Measurements from ENCODE around the gene SLFNL1. TPM values are rescaled to one million over a fixed set of nuclear protein-coding genes. Genes with fewer than 3 reads are reported as not detected.

SLFNL1 gene
- total RNA-seq, 1 experiment from 2014 or later, result not detected

- DNase-seq (ENCODE audit: low spot score) (no peak), ATAC-seq (no peak)
- Mint-ChIP-seq H3K36me3 (peaks cover 10% of the 10 kb centered on the region; the same call in 1 of the 2 replicates), H3K27me3 (ENCODE audit: low read depth) (no peaks in the 10 kb centered on the region), H3K27ac (no peak overlapping the region), H3K4me3 (no peak overlapping the region), H3K4me1 (no peaks in the 10 kb centered on the region), H3K9me3 (no peaks in the 10 kb centered on the region)
- TF ChIP-seq HMGXB4 (CRISPR knock-in tag; IDR thresholded peaks at IDR 0.05) (no peak), FOXP1 (CRISPR knock-in tag; IDR thresholded peaks at IDR 0.05; ENCODE audit: borderline replicate concordance) (no peak), NR2C2 (CRISPR knock-in tag; IDR thresholded peaks at IDR 0.05) (no peak)
- POLR2A ChIA-PET, result no interaction called here
- CTCF ChIA-PET, result no interaction called here
These were observed 22.7 kb upstream of the SLFNL1 start for GRCh38 chr1:41044187-41044586.

DNA sequence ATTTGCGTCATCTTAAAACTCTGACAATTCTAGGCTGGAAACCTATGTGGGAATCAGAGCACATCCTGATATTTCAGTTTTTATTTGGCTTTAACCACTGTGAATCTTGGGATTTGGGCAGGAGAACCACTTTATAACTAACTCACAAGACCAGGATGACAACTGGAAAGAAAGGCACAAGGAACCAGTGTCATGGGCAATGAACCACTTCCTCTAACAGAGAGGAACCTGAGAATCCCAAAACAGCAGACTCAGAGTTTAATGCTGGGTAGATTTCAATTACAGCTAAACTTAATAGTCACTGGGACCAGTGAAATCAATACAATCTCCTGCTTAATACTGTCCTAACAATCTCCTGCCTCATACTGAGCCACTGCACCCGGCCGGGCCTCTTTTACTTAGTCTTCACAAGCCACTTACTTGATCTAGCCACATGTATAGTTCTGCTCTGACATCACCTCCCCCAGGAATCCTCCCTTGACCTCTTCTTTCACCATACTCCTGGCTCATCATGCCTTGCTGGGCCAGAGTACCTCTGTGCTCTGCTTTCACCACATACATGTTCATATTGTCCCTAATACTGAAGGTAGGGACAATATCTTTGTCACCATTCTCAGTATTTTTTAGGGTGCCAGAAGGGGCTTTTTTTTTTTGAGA lies 20.2 kb upstream of the SLFNL1 start:
- Mint-ChIP-seq H3K27ac (no peak overlapping the region), H3K9me3 (no peaks in the 10 kb centered on the region), H3K4me1 (no peaks in the 10 kb centered on the region), H3K36me3 (peaks cover 3% of the 10 kb centered on the region; the same call in 1 of the 2 replicates), H3K4me3 (no peak overlapping the region), H3K27me3 (ENCODE audit: low read depth) (no peaks in the 10 kb centered on the region)
- TF ChIP-seq NFATC4 (CRISPR knock-in tag; IDR thresholded peaks at IDR 0.05), result no peak
- TF ChIP-seq, protein P1, sequence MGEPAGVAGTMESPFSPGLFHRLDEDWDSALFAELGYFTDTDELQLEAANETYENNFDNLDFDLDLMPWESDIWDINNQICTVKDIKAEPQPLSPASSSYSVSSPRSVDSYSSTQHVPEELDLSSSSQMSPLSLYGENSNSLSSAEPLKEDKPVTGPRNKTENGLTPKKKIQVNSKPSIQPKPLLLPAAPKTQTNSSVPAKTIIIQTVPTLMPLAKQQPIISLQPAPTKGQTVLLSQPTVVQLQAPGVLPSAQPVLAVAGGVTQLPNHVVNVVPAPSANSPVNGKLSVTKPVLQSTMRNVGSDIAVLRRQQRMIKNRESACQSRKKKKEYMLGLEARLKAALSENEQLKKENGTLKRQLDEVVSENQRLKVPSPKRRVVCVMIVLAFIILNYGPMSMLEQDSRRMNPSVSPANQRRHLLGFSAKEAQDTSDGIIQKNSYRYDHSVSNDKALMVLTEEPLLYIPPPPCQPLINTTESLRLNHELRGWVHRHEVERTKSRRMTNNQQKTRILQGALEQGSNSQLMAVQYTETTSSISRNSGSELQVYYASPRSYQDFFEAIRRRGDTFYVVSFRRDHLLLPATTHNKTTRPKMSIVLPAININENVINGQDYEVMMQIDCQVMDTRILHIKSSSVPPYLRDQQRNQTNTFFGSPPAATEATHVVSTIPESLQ (CRISPR knock-in tag; IDR thresholded peaks at IDR 0.05), result no peak
- no peak for TF ChIP-seq ZNF219 (CRISPR knock-in tag; IDR thresholded peaks at IDR 0.05; ENCODE audit: borderline replicate concordance)
- TF ChIP-seq, protein P2, sequence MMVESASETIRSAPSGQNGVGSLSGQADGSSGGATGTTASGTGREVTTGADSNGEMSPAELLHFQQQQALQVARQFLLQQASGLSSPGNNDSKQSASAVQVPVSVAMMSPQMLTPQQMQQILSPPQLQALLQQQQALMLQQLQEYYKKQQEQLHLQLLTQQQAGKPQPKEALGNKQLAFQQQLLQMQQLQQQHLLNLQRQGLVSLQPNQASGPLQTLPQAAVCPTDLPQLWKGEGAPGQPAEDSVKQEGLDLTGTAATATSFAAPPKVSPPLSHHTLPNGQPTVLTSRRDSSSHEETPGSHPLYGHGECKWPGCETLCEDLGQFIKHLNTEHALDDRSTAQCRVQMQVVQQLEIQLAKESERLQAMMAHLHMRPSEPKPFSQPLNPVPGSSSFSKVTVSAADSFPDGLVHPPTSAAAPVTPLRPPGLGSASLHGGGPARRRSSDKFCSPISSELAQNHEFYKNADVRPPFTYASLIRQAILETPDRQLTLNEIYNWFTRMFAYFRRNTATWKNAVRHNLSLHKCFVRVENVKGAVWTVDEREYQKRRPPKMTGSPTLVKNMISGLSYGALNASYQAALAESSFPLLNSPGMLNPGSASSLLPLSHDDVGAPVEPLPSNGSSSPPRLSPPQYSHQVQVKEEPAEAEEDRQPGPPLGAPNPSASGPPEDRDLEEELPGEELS (CRISPR knock-in tag; IDR thresholded peaks at IDR 0.05), result no peak
- TF ChIP-seq PRRX2 (CRISPR knock-in tag; IDR thresholded peaks at IDR 0.05), result no peak
- TF ChIP-seq FOXK1 (CRISPR knock-in tag; IDR thresholded peaks at IDR 0.05), result no peak
- TF ChIP-seq FOXP1 (CRISPR knock-in tag; IDR thresholded peaks at IDR 0.05; ENCODE audit: borderline replicate concordance), result no peak
- no peak for TF ChIP-seq JUN (CRISPR knock-in tag; IDR thresholded peaks at IDR 0.05)
- TF ChIP-seq, protein P3, sequence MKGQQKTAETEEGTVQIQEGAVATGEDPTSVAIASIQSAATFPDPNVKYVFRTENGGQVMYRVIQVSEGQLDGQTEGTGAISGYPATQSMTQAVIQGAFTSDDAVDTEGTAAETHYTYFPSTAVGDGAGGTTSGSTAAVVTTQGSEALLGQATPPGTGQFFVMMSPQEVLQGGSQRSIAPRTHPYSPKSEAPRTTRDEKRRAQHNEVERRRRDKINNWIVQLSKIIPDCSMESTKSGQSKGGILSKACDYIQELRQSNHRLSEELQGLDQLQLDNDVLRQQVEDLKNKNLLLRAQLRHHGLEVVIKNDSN (CRISPR knock-in tag; IDR thresholded peaks at IDR 0.05), result no peak
- TF ChIP-seq, protein P4, sequence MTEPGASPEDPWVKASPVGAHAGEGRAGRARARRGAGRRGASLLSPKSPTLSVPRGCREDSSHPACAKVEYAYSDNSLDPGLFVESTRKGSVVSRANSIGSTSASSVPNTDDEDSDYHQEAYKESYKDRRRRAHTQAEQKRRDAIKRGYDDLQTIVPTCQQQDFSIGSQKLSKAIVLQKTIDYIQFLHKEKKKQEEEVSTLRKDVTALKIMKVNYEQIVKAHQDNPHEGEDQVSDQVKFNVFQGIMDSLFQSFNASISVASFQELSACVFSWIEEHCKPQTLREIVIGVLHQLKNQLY (CRISPR knock-in tag; IDR thresholded peaks at IDR 0.05), result no peak
- TF ChIP-seq MAX (CRISPR knock-in tag; IDR thresholded peaks at IDR 0.05), result no peak
- TF ChIP-seq CDX4 (CRISPR knock-in tag; IDR thresholded peaks at IDR 0.05; ENCODE audit: borderline replicate concordance), result no peak
- TF ChIP-seq ZNF281 (CRISPR knock-in tag; IDR thresholded peaks at IDR 0.05), result no peak
- no peak for TF ChIP-seq TEAD1 (CRISPR knock-in tag; IDR thresholded peaks at IDR 0.05)
- TF ChIP-seq, protein P5, sequence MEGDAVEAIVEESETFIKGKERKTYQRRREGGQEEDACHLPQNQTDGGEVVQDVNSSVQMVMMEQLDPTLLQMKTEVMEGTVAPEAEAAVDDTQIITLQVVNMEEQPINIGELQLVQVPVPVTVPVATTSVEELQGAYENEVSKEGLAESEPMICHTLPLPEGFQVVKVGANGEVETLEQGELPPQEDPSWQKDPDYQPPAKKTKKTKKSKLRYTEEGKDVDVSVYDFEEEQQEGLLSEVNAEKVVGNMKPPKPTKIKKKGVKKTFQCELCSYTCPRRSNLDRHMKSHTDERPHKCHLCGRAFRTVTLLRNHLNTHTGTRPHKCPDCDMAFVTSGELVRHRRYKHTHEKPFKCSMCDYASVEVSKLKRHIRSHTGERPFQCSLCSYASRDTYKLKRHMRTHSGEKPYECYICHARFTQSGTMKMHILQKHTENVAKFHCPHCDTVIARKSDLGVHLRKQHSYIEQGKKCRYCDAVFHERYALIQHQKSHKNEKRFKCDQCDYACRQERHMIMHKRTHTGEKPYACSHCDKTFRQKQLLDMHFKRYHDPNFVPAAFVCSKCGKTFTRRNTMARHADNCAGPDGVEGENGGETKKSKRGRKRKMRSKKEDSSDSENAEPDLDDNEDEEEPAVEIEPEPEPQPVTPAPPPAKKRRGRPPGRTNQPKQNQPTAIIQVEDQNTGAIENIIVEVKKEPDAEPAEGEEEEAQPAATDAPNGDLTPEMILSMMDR (IDR thresholded peaks at IDR 0.05), result no peak
- no peak for TF ChIP-seq ATF3 (CRISPR knock-in tag; conservative IDR thresholded peaks at IDR 0.05)
- TF ChIP-seq HMGXB4 (CRISPR knock-in tag; IDR thresholded peaks at IDR 0.05), result no peak
- ChIA-PET CTCF (no interaction called here), POLR2A (no interaction called here)
- ATAC-seq (no peak), DNase-seq (ENCODE audit: low spot score) (no peak)

Measured in WTC11 (cell line).